GM23248 (cell line): ENCODE results near the gene HCN3.

ENCODE experiments used
- EZH2 ChIP-seq: fragments of 200-600 bp; sonication (generic); IDR thresholded peaks from 2 replicates; pipeline ENCODE4 v1.6.1; 2018; ENCODE audit warnings: antibody characterized with exemption, mild to moderate bottlenecking; ENCODE audit not compliant: insufficient read depth, poor library complexity, severe bottlenecking
- EZH2phosphoT487 ChIP-seq: fragments of 200-600 bp; sonication (generic); IDR thresholded peaks from 2 replicates; pipeline ENCODE4 v1.6.1; 2018; ENCODE audit warnings: antibody characterized with exemption, moderate library complexity, mild to moderate bottlenecking, low read depth; ENCODE audit not compliant: insufficient read depth

GRCh38 chr1:155260276-155260675, 17.0 kb upstream of the HCN3 start:
- TF ChIP-seq EZH2 (no peak), EZH2phosphoT487 (no peak)
